Activated CD8-positive, alpha-beta memory T cell treated with anti-CD3 and anti-CD28 coated beads, Interleukin-2, amount 50 U/mL, for 1 hour (primary cell): Measurements from ENCODE around the gene TMEM95.

Experiments used
- DNase-seq: peaks from one replicate; pipeline ENCODE4 v3.0.0-alpha.2; 2020; ENCODE audit errors: extremely low read depth

The TMEM95 gene

DNA sequence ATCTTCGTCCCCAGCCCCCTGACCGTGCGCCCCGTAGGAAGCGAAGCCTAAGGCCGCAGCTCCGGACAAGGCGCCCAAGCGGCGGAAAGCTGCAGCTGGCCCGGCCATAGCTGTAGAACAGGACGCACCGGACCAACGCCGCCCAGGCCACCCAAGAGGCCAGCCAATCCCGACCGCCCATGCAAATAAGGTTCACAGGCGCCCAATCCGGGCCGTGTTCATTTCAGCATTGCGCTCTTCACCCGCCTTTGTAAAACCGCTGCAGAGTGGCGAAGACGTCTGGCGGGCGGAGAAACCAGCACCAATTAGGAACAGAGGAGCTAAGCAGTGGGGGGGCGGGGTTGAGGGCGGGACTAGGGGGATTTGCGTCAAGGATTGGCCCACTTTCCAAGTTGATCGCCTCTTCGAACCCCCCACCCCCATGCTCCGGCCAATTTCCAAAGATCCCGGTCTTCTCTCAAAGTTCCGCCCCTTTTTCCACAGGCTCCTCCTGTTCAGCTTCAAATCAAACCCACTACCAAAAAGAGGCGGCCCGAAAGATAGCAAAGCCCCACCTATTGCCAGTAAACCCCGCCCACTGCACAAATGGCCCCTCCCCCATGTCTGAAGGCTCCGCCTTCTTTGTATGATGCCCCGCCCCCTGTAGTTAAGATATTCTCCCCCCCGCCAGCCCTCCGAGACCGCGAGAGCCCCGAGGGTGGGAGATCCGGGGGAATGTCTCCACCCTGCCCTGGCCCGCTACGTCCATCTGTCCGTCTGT is 49.2 kb downstream of the TMEM95 start, which contains the start of gene TMEM256:
Gene TMEM256 (minus strand): TSS at position 121 of the 760 bp plus-strand sequence. CDS start 13 bp downstream, at position 108.
- DNase-seq: peak; percentile 90

- DNase-seq: no peak
Observed at GRCh38 chr17:7404737-7405349, 49.9 kb downstream of the TMEM95 start.

GRCh38 chr17:7405350-7406234 is 50.6 kb downstream of the TMEM95 start:
- DNase-seq: no peak

DNA sequence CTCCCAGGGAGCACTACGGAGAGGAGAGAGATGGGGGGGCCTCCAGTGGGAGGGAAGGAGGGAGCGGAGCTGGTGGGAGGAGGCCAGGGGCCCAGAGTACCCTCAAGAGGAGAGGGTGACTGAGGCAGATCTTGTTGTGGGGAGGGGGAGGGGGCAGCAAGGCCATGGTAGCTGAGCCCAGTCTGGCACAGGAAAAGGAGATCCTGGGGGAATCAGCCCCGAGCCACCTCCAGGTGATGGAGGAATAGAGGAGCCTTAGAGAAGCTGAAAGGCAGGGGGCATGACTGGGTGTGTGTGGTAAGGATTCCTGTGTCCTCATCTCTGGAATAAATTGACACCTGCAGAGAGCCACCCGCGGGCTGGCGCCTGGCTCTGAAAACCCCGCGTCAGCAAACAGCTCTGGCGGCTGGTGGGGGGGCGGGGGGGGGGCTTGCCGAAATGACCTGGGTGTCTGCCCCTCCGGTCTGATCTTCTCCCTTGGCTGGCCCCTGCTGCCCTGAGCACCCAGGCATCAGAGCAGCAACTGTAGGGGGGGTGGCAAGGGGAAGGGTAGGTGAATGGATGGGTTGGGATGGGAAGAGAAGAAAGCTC is 51.4 kb downstream of the TMEM95 start:
- DNase-seq: no peak
